GM20000 (cell line): Measurements from ENCODE around the gene SPSB1.

Source experiments
- DNase-seq: peaks from one replicate; pipeline ENCODE4 v3.0.0; 2012; ENCODE audit warnings: low spot score
- CTCF ChIP-seq: IDR thresholded peaks from 2 replicates; pipeline ENCODE4 v1.5.1; 2012; ENCODE audit warnings: mild to moderate bottlenecking, control low read depth; ENCODE audit errors: extremely low read depth, missing control alignments

SPSB1 gene

GRCh38 chr1:9416506-9416905 is 123.8 kb downstream of the SPSB1 start:
- TF ChIP-seq CTCF: no peak
- no peak for DNase-seq

- no peak for TF ChIP-seq CTCF
- DNase-seq: no peak
These were observed 124.3 kb downstream of the SPSB1 start for GRCh38 chr1:9416918-9417500.

- DNase-seq: no peak
- no peak for TF ChIP-seq CTCF
These were observed 125.0 kb downstream of the SPSB1 start for GRCh38 chr1:9417695-9418094.

GRCh38 chr1:9418851-9419250 is 126.2 kb downstream of the SPSB1 start:
- TF ChIP-seq CTCF: no peak
- DNase-seq: no peak
